GM21367 (cell line): Measurements from ENCODE around the gene PRKN.

ENCODE experiments used
- ATAC-seq: cut with Tn5 transposase; IDR thresholded peaks from one replicate; pipeline ENCODE4 v1.9.1; 2021; ENCODE audit not compliant: unreplicated experiment

PRKN gene

DNA sequence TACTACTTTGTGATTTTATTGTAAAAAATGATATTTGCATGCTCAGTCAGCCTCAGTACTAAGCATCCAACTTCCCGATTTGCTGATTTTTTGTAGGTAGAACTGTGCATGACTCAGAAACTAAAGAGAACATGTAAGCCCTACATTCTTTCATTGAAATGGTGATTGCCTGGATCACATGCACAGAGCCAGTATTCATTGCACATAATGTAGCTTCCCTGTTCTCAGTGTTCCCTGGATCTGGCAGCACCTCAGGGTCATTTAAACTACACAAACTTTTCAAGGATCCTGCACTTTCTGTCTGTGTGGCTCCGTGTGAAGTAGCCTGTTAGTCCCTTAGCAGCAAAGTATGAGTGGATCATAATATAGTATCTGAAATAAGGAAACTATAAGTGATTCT, 1030.8 kb downstream of the PRKN start:
- no peak for ATAC-seq

DNA sequence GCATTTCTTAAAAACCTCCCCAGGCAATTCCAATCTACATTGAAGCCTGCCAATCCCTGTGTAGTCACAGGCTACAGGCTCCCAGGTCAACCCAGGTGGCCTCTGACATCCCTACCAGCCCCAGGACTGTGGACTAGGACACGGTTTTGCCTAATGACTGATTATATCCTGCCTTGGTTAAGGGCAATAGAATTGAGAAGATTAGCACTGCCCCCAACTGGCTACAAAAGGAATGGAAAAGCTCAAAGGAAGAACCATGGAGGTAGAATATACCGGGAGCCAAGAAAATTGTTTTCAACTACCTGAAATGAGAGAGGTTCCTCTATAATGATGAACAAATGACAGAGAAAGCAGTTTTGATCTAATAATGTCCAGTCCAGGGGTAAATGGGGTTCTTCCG, 1032.6 kb downstream of the PRKN start:
- ATAC-seq, result no peak

DNA sequence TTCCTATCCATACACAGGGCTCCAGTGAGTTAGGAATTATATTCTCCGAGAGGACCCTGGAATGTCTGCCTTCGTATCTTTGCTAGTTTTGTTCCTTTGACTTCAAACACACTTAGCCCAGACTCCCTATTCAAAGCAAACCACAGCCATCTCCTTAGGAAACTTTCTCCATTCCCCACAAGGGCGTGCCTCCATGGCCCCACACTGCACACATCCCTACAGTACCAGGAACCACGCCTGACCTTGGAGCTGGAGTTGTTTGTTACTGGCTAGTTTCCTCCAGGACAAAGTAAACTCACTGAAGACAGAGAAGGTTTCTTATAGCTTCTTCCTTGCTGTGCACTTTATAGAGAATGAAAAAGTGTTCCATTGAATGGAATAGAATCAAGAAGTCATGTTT, 1040.9 kb downstream of the PRKN start:
- ATAC-seq, result no peak

DNA sequence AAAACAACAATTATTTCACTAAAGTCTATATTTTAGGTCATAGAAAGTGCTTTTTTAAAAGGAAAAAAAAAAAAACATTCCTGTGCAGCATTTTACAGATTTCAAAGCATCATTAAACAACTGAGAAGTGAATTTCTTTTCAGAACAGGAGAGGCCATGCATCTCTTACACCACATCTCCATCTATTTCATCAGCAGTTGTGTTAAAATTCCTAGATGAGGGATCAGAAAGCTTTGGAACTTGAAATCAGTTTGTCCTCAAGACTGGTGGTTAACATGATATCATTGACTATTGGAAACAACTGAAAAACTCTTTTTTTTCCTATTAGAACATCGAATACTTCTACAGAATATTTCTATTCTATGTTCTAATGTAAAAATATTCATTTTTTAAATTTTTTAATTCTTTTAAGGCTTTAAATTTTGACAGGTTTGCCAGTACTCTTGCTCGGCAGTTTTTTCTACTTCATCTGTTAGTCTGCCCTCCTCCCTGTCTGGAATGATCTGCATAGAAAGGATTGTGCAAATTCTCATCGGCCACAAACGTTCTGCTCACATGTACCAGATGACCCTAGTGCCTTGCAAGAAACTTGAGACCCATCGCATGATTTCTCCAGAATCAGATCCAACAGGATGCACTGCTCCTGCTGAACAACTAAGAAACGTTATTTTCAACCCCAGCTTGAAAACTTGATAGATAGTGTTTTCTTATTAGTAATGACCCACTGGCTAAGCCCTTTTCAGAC, 1042.7 kb downstream of the PRKN start:
- ATAC-seq, result no peak

DNA sequence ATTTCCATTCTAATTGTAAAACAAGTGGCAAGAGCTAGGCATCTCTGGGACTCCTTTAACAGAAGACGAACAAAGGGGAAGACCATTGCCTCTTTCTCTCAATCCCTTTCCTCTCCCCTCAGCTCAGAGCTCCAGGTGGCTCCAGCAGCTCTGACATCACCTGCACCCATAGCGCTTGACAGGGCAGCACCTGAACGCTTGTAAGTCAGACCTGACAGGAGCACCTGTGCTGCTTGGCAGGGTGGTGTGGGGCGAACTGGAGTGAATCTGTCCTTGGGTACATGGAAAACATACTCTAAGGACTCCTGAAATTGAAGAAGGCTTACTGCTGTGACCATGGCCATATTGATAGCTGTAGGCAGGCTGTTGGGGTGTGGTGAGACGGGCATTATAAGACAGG, 1044.2 kb downstream of the PRKN start:
- ATAC-seq, result no peak

DNA sequence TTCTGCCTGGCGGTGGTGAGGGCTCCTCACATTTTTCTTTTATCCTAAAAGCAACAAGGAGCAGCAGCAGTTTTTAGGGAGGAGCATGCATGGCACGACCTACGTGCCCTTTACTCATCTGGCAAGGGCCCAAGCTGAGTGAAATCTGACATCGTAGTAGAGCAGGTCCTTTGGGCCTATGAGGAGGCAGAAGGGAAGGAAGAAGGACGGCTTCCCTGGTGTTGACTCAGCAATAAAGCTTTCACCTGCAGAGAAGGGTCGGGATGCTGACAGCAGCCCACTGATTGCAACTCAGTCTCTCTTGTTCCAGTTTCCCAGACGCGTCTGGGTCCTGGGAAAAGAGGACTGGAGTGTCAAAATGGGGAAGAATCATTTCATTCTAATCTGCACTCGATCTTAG, 1044.6 kb downstream of the PRKN start:
- ATAC-seq, result no peak

DNA sequence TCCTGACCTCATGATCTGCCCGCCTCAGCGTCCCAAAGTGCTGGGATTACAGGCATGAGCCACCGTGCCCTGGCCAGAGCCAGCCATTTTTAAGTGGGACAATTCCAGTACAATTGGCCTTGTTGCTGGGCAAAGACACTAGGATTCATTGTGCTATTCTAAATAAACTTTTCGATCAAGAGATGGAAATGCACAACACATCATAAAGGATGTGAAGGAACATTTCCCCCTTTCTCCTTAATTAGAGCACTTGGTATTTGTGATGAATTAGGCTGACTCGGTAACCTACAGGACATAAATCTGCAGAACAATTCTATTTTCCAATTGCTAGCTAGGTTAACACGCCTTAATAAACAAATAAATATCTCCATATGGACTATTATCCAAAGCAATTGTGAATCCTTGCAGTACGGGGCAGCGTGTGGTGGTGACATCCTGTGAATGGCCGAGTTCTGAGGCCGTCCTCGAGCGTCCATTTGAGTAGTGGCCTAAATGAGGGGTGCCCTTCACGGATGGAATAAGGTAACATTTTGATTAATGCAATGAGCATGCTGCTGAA, 1047.5 kb downstream of the PRKN start:
- no peak for ATAC-seq

DNA sequence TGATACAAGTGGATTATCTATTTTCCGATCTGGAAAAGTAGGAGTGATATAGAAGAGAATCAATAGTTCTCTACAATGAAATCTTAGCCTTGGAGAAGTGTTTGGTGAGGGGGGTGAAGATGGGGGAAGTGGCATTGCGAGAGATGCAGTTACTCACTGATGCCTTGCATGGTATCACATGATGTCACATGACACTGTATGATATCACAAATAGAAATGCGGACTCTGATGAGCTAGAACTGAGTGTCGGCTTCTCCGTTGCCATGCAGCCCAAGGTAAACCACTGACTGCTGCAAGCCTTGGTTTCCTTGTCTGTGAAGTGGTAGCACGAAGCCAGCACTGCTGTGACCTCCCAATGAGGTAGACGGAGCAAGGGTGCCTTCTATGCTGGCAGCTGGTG, 1050.4 kb downstream of the PRKN start:
- ATAC-seq, result no peak

DNA sequence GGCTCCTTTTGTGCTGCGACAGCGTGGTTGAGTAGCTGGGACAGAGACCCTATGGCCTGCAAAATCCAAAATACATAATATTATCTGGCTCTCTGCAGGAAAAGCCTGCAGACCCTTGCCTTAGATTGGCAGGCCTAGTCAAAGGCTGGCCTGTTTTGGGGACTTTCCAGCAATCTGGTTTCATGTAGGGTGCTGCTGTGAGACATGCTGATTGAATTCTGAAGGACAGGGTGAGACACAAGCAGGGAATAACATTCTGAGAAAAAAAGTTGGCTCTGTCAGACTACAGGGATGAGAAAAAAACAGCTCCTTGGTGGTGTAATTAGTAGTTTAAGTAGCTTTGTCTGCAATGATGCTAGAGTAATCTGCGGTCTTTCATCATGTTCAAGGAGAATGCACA, 1051.0 kb downstream of the PRKN start:
- no peak for ATAC-seq

DNA sequence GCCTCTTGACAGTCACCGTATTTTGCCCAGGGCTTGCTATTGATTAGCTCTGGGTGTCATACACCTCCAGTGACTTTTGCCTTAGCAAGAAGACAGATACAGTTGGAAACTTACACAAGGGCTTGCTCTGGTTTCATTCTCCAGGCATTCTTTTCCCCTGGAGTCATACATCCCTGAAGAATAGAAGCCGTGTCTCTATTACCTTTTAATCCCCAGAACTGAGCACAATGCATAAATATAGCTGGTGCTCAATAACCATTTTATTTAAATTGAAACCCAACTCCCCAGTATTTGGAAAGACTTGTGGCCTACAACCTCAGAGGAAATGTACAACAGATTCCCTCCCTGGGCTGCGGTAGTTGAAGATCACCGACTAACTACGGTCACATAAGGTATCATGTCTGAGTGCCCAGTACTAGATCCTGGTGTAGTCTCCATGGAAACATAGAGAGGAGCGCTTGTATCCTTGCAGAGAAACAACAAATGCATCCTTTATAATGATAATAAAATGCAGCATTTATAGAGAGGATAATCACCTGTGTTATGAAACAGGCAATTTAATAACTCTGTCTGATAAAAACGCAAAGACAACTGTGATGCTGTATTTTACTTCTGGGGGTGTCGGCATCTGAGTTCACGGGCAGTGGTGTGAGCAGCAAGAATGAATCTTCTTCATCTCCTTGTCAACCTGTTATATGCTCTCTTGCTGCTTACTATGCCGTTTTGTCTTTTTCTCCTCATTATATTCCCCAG, 1052.5 kb downstream of the PRKN start:
- no peak for ATAC-seq

DNA sequence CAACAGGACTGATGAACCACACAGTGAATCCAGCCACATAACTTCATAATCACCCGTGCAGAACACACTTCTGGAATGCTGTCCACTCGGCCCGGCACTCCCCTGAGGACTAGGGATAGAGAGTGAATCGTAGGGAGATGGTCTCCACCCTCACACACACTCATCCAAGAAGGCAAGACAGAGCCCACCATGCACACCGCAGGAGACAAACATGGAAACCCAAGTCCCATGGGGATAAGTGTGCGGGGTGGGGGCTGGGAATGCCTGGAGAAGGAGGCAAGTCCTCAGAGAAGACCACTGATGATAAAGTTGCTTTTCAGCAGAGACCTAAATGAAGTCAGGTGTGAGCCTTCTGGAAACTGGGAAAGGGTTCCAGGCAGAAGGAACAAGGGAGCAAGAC, 1054.5 kb downstream of the PRKN start:
- no peak for ATAC-seq

DNA sequence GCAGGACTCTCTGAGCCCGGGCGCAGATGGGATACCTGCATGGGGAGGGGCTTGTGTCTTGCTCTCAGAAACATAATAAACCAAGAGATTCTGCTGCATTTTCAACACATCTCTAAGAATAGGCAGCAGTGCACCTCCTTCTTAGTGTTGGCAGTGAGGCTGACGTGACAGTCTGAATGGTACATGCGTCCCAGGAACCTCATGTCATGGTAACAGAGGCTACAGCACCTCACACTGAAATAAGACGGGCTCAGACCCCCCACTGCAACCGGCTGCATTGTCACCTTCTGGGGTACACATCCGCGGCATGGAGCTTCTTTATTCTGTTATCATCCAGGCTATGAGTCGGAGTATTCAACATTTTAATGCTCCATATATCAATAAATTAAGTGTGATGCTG, 1056.4 kb downstream of the PRKN start:
- ATAC-seq, result no peak

DNA sequence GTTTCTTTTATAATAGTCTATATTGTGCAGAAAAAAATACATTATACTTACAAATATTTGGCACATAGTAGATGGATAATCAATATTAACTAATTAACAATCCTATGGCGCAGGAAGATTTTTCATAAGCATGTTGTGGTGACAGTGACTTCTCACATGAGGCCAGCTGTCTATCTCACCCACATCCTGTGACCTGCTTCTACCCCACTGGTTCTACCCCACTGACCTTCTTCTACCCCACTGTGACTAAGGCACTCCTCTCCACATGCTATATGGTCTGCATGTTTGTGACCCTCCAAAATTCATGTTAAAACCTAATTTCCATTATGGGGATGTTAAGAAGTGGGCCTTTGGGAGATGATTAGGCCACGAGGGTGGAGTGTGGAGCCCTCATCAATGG, 1058.9 kb downstream of the PRKN start:
- ATAC-seq, result no peak

DNA sequence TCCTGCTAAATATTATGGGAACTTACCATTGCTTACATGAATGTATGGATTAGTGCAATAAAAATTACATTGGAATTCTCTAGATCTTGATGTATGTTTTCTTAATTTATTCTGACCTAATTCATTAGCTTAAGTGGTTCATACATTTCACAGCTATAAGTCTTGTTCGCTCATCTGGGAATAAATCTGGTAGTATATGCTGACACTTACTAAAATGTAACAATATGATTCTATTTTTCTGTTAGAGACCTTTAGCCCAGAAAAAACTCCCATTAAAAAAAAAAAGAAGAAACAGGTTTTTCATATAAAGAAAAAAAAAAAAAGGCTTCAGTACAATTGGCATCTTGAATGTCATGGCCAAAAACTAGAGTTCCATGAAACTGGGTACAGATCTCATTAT, 1059.6 kb downstream of the PRKN start:
- no peak for ATAC-seq

DNA sequence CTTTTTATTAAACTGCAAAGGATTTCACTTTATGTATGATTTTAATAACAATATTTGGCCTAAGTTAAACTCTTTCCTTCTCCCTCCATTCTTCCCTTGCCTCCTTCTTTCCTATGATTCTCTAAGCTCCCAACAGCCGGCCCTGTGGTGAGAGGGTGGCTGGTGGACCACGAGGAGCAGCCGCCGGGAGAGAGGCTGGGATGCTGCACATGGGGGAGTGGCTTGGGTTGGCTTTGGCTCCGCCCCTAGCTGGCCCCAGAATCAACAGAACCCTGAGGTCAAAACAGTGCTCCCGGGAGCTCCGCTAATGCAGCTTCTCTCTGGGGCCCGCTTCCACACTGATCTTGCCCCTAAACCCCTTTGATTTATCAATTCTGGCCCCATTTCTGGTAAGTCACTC, 1063.9 kb downstream of the PRKN start:
- no peak for ATAC-seq

DNA sequence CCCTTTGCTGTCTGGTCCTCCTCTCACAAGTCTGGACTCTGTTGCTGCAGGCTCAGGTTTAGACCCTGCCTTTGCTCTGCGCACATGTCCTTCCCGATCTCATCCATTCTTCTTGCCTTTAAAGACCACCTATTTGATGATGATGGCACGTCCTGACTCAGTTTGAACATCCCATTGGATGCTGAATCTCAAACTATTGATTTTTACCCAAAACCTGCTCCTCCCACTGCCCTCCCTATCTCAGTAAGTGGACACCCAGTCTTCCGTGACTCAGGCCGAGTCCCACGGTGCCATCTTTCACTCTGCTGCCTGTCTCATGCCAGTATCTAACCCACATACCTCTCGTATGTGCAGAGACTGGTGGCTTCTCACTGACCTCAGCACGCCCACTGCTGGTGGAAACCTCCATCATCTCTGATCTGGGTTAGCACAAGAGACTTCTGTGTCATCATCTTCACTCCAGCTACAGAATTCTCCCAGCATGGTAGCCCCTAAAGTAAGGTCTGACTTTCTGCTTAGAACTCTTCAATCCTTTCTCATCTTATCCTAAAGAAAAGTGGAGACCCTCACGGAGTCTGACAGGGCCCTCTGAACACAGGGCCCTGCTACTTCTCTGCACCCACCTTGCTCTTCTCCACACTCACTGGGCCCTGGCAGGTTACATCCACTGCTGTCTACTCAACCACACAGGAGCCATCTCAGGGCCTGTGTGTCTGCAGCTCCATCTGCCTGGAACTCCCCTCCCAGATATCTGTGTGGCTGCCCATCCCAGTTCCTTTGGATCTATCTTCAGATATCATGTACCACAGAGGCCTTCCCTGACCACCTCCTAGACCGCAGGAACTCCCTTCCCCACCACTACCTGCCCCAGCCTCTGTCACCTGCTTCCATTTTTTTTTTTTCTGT, 1066.6 kb downstream of the PRKN start:
- no peak for ATAC-seq

DNA sequence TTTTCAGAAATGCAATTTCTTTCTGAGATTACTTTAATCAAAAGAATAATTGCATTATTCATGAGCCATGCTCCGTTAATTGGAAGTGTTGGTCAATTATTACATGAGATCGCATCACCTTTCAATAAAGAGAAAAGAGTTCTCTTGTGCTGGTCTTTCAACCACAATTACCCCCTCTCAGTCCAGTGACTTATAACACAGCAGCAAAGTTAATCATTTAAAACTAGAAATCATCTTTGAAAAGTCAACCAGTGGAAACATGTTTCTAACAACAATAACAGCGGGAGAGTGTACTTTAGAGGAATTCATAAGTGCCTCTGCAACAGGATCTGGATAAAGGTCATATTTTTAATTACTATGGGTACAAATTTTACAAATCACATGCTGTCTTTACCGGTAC, 1069.4 kb downstream of the PRKN start:
- no peak for ATAC-seq

DNA sequence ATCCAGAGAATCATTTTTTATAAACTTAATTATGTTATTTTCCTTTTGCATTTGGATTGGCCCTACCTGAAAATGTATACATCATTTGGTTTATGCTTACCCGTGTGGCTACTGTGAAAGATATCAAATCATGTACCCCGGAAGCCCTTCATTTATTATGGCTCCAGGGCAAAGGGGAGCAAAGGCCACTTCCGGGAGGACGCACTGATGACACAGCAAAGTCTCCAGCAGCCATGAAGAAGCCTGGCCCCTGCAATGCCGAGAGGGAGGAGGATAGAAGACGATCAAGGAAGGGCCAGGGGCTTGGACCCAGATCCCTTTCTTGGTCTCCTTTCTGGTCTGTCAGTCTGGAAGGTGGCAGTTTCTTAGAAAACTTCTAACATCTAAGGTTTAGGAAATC, 1073.4 kb downstream of the PRKN start:
- no peak for ATAC-seq

DNA sequence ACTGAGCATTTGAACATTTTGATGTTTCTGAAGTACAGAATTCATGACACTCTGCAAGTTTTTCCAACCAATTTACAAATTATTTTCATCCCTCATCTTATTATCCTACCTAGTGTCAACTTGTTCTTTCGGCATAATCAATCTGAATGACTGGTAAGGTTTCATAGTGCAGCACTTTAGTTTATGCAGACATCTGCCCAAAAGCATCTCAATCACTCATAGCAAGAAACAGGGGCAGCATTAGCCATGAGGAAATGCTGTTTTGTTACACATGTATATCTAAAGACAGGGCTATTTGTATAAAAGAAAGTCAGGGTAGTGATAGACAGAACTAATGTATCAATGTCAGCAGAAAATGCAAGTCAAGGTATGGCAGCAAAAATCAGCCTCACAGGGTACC, 1075.6 kb downstream of the PRKN start:
- no peak for ATAC-seq

DNA sequence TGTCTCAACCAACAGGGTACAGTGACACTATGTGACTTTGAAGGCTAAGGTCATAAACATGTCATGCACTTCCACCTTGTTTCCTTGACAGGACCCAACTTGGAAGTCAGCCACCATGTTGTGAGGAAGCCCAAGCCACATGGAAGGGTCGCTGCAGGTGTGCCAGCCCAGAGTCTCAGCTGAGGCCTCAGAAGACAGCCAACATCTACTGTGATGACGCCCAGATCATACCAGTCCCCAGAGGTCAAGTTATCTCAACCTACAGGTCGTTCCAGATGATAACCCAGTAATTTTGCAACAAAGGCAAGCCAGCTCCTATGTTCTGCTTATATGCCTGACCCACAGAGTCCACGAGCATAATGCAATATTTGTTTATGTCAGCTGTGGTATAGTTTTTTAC, 1077.7 kb downstream of the PRKN start:
- no peak for ATAC-seq

DNA sequence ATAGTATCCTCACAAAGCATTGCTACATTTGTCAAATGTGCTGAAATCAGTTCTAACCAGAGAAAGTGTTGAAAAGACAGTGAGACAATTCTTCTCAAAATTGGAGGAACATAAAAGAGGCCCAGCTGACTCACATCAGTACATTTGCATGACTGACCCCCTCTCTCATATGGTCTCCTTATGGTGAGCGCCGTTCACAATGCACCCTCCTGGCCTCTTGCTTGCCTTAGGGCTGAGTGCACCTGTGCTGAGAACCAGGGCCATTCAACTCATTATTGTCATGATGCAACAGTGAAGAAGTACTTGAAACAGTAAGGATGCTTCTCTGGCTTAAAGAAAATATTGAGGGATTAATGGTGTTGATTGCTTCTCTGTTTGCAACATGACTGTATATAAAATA, 1078.5 kb downstream of the PRKN start:
- ATAC-seq, result no peak
